HG03575 (cell line): ENCODE results near the gene ST3GAL5.
"Not testable (repeated sequence)": the region's sequence is repeated elsewhere in the genome, so short reads cannot be mapped to it uniquely, and the experiment has no call there.

Experiments used
- ATAC-seq: cut with Tn5 transposase; IDR thresholded peaks from one replicate; pipeline ENCODE4 v1.9.1; 2021; ENCODE audit not compliant: unreplicated experiment, insufficient number of reproducible peaks, low FRiP score; ENCODE audit errors: extremely low read depth

ST3GAL5 gene

DNA sequence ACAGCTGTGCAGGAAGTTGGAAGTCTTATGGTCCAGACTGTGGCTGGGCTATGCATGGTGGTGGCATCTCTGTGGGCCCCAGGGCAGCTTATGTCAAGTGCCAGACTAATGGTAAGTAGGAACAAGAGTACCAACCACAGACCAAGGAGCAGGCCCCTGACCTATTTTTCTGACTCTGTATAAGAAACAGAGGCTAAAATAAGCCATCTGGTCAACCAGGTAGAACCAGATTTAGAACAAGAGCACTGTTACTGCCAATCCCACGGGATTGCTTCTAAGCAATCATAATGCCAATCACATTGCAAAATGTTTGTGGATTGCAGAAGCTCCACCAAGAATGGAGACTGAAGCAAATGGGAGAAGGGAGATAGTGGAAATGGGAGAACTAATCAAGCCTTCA lies 11.1 kb upstream of the ST3GAL5 start:
- no peak for ATAC-seq

DNA sequence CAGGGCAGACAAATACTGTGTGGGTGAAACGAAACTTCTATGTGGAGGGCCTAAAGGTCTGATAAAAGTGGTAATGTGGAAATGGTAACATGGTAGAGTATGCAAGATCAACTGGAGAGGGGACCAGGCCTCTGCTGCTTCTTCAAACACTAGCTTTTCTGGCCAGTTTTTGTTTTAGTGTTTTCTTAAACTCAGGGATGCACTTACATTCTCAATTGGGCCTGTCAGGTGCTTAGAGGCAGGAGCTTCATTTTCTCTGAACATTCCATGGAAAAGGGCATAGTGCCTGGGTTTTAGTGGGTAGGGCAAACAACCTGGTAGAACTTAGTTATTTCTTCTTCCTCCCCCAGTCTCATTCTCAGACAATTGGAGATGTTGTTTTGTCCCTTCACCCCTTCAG lies 10.5 kb upstream of the ST3GAL5 start:
- no peak for ATAC-seq

DNA sequence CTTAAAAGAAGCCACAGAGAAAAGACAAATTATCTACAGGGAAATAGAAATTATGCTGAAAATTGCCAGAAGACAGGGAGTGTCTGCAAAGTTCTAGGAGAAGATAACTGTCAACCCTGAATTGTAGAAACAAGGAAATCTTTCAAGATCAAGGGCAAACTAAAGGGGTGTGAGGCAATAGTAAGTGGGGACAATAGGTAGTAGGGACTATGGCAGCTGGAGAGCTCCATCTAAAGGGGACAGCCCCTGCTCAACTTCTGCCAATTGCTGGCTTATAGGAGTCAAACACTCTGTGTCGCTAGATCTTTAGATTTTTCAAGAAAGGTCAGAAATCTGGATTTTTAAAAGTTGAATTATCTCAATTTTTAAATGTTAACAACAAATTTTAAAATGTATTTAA lies 10.1 kb upstream of the ST3GAL5 start:
- ATAC-seq: no peak

DNA sequence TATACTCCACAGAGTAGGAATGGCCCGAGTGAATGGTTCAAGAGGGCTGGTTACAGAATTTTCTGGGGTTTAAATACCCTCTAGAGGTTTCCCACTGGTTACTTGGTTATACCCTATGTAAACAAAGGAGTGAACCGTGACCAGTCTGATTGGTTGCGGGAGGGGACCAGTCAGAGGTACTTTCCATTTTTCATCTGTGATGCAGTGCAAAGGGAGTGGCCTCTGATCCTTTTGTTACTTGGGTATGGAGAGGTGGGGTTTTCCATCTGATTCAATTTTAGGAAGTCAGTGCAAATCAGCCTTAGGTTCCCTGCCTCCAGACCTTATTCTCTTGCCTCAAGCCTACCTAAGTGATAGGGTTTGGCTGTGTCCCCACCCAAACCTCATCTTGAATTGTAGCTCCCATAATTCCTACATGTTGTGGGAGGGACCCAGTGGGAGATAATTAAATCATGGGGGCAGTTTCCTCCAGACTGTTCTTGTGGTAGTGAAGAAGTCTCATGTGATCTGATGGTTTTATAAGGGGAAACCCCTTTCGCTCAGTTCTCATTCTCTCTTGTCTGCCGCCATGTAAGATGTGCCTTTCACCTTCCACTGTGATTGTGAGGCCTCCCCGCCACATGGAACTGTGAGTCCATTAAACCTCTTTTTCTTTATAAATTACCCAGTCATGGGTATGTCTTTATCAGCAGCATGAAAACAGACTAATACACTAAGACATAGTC lies 5.9 kb upstream of the ST3GAL5 start:
- ATAC-seq: not testable (repeated sequence)

DNA sequence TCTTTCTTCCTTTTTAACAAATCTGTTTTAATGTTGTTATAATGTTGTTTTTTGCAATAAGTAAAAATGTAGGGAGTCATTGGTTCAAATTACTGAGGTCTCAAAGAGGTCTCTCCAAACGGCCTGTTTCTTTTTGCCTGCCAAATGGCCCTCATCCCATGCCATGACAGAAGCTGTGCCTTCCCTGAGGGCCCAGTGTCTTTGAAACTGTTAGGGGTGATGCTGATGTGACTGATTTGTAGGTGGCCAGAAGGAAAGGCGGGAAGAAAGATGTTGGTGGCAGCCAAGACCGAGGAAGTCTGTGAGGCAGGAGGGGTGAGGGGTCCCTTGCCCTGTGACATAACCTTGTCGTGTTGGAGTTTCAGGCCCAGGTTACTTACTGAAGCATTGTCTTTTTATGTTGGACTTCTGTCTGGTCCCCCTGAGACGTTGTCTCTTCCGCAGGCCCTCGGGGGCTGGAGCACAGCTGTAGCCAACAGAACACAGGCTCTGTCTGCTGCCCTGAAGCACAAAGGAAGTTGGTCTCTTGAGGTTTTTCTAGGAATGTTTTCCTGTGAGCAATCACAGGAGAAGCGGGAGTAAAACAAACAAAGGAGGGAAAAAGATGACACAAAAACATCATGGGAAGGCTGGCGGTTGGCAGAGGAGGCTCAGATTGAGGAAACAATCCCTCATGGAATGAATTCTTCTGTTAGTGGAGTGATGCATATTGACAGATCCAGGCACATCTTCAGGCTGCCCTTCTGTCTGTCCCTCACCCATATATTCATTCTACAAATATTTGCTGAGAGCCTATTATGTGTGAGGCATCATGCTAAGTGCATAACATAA lies 4.9 kb upstream of the ST3GAL5 start:
- ATAC-seq: no peak

DNA sequence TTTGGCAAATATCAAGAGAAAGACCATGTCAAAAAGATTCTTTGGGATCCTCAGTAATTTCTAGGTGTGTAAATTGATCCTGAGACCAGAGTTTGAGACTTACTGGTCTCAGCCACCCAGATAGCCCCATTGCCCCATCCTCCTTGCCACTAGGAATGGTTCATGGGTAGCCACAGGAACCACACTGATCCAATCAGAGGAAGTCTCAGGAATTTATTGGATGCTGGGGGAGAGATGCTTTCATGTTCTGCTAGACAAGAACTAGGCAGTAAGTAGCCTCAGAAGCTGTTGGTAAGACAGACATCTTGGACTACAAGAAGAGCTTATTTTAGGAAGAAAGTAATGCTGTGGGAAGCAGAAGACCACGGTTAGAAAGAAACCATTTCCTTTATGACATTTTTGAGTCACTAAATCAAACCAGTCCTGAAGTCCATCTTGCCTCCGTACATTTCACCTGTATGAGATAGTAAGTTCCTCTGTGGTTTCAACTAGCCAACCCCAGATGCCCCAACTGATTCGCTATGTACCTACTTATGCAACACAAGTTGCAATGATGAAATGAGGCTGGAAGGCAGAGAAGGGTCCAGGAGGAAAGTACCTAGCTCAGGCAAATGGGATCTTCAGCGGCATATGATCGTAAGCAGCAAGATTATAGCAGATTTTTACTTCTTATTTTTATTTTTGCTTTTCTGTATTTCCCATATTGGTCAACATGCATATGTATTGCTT lies 3.6 kb upstream of the ST3GAL5 start:
- ATAC-seq: no peak

DNA sequence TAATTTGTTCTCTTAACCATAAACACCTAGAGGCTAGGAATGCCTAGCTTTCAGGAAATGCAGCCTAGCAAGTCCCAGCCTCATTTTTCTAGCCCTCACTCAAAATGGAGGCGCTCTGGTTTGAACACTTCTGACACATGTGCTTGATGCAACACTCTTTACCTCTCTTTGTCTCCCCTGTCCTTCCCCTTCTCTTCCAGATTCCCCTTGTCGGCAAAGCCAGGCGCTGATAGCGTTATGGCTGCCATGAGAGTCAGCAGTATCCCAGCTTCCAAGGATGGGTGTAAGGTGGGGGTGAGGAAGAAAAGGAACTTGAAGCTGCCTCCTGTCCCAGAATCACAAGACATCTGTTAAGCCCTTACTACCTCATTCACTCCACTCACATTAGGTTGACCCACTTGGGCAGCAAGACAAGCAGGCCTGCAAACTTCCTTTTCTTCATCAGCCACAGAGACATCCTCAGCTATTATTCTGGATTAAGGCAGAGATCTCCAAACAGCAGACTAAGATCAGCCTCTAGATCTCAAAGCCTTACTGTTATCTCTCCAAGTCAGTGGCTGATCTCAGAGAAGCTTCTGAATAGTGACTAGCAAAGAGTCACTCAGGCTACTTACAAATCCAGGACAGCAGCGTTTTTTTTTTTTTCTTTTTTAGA lies 1.9 kb upstream of the ST3GAL5 start:
- no peak for ATAC-seq

DNA sequence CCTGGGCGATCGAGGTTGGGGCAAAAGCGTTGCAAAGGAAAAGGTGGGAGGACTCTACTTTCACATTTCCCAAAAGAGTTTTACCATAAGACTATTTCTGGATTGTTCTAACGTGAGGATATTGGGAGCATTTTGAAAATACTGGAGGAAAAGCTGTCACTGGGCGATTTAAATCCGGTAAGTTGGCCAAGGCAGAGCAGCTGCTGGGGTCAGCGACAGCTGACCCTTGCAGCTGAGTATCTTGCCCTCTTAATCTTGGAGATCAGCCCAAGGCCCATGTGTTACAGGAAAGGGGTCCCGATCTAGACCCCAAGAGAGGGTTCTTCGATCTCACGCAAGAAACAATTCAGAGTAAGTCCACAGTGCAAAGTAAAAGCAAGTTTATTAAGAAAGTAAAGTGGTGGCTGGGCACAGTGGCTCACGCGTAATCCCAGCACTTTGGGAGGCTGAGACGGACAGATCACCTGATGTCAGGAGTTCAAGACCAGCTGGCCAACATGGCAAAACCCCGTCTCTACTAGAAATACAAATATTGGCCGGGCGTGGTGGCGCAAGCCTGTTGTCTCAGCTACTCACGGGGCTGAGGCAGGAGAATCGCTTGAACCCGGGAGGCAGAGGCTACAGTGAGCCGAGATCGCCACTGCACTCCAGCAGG lies 964 bp upstream of the ST3GAL5 start:
- no peak for ATAC-seq

DNA sequence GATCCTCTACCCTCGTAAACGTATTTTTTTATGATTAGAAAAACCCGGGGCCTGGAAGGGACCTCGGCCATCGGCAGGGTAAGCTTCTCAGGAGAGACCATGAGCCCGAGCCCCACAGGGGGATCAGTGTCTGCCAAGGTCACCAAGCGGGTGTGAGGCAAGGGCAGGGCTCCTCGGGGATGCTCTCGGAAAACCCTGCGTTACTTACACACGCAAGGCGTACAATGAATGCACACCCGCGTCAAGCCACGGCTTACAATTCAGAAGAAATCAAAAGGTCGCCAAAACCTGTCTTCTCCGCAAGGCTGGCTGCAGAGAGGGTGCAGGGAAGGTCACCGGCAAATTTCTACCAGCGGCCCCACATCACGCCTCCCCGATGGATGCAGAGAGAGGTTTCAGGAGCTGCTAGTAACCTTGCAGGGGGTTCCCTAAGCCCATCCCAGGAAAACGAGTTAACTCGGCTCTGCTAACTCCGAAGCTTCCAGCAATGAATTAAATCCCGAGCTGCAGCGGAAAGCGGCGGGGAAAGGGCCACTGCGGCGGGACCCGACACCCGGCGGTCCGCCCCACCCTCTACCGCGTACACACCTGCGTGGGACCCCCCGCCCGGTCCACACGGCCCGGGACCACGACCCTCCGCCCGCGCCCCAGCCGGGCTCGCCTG lies 638 bp downstream of the ST3GAL5 start:
- ATAC-seq: no peak

DNA sequence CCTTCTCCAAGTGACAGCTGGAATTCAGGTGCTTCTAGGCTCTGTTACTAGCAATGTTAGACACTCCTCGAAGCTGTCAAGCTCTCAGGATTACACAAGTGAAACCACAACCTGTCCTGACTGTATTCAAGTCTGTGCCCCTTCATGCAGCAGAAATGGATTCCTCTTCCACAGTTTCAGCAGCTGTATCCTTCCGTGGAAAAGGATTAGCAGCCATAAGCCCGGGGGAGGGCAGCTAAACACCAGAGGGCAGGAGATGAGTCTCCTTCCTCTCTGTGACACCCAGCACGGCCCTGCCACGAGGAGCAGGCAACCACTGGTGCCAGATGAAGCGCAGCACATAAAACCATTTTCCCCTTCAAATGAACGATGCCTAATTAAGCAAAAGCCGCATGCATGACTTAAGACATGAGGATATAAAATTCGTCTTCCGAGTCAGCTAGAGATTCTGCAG lies 1.2 kb downstream of the ST3GAL5 start:
- no peak for ATAC-seq

DNA sequence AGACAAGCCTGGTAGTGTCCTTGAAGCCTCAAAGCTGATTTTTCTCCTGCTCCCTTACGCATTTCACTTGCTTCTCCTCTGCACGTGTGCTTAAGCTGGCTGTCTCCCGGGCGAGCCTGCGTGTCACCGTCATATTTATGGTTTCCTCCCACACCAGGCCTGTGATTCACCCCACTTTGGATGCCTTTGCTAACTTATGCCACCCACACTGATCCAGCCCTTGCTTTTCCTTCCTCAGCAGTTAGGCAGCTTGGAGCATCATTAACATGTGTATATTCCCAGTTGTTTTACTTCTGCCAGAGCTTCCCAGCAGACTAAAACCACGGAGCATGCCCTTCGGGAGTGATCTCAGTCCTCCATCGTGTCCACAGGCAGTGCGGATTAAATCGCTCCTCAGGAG lies 2.2 kb downstream of the ST3GAL5 start:
- ATAC-seq: no peak

DNA sequence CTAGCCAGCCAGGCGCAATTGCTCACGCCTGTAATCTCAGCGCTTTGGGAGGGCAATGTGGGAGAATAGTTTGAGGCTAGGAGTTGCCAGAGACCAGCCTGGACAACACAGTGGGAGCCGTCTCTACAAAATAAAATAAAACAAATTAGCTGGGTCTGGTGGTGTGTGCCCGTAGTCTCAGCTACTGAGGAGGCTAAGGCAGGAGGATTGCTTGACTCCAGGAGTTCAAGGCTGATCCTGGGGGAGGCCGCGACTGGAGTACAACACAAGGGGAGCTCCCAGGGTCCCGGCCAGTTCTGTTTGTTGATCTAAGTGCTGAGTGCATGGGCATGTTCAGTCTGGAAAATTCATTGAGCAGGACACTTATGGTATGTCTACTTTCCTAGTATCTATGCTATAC lies 2.6 kb downstream of the ST3GAL5 start:
- ATAC-seq: no peak

DNA sequence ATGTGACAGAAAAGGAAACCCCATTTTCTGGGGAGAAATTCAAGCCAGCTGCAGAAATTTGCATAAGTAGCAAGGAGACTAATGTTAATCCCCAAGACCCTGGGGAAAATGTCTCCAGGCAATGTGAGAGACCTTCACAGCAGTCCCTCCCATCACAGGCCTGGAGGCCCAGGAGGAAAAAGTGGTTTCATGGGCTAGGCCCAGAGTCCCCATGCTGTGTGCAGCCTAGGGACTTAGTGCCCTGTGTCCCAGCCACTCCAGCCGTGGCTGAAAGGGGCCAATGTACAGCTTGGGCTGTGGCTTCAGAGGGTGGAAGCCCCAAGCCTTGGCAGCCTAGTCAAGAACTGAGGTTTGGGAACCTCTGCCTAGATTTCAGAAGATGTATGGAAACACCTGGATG lies 7.0 kb downstream of the ST3GAL5 start:
- ATAC-seq: not testable (repeated sequence)

DNA sequence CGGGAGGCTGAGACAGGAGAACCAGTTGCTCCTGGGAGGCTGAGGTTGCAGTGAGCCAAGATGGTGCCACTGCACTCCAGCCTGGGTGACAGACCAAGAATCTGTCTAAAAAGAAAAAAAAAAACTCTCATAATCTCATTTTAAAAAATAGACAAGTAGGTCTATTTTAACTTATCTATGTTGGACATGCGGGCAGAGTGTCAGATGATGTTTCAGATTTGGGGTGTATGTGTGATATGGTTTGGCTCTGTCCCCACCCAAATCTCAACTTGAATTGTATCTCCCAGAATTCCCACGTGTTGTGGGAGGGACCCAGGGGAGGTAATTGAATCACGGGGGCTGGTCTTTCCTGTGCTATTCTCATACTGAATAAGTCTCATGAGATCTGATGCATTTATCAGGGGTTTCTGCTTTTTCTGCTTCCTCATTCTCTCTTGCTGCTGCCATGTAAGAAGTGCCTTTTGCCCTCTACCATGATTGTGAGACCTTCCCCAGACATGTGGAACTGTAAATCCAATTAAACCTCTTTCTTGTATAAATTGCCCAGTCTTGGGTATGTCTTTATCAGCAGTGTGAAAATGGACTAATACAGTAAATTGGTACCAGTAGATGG lies 8.0 kb downstream of the ST3GAL5 start:
- not testable (repeated sequence) for ATAC-seq

DNA sequence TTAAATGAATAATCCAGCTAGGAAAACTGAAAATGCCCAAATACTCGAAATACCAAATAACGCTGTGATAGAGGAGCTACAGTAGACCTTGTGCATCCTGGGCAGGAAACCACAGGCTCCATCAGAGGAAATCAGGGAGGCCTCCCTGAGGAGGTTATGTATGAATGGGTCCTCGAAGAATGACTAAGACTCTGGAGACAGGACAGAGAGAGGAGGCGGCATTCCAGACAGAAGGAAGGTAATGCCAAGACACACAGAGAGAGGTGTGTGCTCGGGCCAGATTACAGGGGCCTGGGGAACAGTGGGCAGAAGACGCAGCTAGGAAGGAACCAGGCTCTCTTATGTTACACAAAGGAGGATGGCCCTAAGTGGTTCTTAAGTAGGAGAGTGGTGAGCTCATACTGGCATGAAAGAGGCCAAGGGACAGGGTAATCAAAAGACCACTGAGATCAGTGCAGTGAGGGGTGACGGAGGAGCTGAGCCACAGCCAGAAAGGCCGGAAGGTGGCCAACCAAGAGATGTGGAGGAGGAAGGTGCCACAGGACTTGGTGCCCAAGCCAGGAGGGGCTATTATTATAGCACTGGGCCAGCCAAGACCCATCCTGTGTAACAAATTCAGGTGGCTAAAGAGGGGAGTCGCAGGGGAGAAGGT lies 9.9 kb downstream of the ST3GAL5 start:
- ATAC-seq: no peak

DNA sequence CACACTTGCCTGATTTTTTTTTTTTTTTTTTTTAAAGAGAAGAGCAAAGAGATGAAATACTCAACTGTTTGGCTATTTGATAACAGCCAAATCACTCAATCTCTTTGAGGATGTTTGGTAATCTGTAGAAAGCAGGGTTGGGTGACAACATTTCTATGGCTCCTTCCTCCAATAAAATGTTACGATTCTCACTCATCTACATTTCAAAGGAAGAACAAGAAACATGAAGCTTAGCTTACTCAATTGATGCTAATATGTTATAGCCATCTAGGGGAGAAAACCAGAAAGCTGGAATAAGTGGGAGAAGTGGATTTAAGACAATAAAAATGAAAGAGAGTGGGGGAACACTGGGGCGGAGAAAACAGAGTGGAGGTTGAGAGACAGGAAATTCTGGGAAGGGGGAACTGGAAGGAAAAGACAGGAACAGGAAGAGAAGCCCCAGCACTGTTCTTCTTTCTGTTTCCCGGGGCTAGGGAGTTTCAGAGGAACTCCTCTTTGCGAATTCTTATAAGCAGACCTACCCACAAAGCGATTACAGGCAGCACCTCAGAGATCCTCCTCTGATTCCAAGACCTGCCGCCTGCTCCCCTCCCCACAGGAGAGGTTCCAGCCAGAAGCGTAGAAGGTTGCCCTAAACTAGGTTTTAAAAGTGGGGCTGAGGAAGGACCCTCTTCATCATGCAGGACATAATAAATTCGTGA lies 13.3 kb downstream of the ST3GAL5 start:
- ATAC-seq: no peak

DNA sequence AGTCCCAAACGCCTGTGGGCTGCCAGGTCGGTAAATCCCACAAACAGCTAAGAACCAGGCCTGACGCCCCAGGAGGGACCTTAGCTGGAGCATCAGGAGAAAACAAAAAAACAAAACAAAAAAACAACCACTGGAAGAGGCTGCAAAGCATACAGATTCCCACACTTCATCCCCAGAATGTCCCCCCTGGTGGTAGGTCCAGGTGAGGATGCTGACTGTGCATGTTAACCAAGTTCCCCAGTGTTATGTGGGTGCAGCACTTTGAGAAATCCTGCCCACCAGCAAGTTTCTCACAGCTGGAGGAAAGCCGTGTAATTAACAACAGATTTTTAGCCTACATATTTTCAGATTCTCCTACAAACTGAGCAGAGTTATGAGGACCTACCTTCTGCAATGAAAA lies 15.1 kb downstream of the ST3GAL5 start:
- no peak for ATAC-seq
